Activated CD4-positive, alpha-beta T cell treated with anti-CD3 and anti-CD28 coated beads, Interleukin-2, amount 10 ng/mL, durations not matched to agents 7 days and 5 days (primary cell): ENCODE results near the gene MAPK1. TPM values are rescaled to one million over a fixed set of nuclear protein-coding genes. Genes with fewer than 3 reads are reported as not detected.

ENCODE experiments used
- CTCF ChIA-PET: fragments of 350-600 bp; sonication (Branson Sonifier 250); formaldehyde crosslinking; loops from one replicate; lab custom pipeline; 2021; ENCODE audit warnings: antibody characterized with exemption; lab: Charles Lee
- POLR2A ChIA-PET: fragments of 350-600 bp; sonication (Branson Sonifier 250); formaldehyde crosslinking; loops from one replicate; lab custom pipeline; 2021; ENCODE audit warnings: antibody characterized with exemption; lab: Charles Lee
- DNase-seq: peaks from one replicate; pipeline ENCODE4 v3.0.0-alpha.2; 2020
- H3K27ac Mint-ChIP-seq: one replicate; pipeline ENCODE4 v1.8.0; 2021; ENCODE audit warnings: mild to moderate bottlenecking, moderate library complexity, mixed read lengths
- H3K27me3 Mint-ChIP-seq: one replicate; pipeline ENCODE4 v1.8.0; 2021; ENCODE audit warnings: mixed read lengths
- H3K36me3 Mint-ChIP-seq: one replicate; pipeline ENCODE4 v1.8.0; 2021; ENCODE audit warnings: low read depth, mixed read lengths
- H3K4me1 Mint-ChIP-seq: one replicate; pipeline ENCODE4 v1.8.0; 2021; ENCODE audit warnings: mixed read lengths
- H3K4me3 Mint-ChIP-seq: one replicate; pipeline ENCODE4 v1.8.0; 2021; ENCODE audit warnings: mild to moderate bottlenecking, moderate library complexity, mixed read lengths
- H3K9me3 Mint-ChIP-seq: one replicate; pipeline ENCODE4 v1.8.0; 2021; ENCODE audit warnings: mixed read lengths
- total RNA-seq, 2 experiments: library from RNA; stranded (reverse); gene quantifications; one replicate each; pipeline ENCODE4 v1.2.3, GENCODE V29; 2021

MAPK1 gene
- total RNA-seq, 2 experiments from 2014 or later, result 123 to 139 TPM

DNA sequence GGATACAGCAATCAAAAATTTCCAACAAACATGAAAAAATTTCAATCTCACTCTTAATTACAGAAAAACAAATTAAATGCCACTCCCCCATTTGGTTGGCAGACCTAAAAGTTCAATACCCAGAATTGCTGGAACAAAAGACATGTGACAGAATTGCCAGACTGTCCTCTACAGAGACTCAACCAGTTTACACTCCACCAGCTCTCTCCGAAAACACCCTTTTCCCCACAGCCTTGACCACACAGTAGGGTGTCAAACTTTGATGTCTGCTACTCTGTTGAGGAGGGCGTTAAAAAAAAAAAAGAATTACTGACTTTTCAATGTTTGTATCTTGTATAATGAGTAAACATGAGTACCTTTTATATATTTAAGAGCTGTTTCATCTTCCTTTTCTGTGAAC lies 87.2 kb downstream of the MAPK1 start:
- ChIA-PET POLR2A (no interaction called here), CTCF (interaction anchor here (0.6 to 1.2 kb wide), 4 partner anchors 12 to 1077 kb away, joined by 3 to 5 read pairs (median 4); no protein-coding TSS in a partner anchor)
- peaks cover 26% of the 10 kb centered on the region for H3K36me3 Mint-ChIP-seq
- DNase-seq, result no peak
- H3K4me3 Mint-ChIP-seq, result no peak overlapping the region
- no peak overlapping the region for H3K27ac Mint-ChIP-seq
- H3K9me3 Mint-ChIP-seq, result no peaks in the 10 kb centered on the region
- no peaks in the 10 kb centered on the region for H3K27me3 Mint-ChIP-seq
- peaks cover 2% of the 10 kb centered on the region for H3K4me1 Mint-ChIP-seq

DNA sequence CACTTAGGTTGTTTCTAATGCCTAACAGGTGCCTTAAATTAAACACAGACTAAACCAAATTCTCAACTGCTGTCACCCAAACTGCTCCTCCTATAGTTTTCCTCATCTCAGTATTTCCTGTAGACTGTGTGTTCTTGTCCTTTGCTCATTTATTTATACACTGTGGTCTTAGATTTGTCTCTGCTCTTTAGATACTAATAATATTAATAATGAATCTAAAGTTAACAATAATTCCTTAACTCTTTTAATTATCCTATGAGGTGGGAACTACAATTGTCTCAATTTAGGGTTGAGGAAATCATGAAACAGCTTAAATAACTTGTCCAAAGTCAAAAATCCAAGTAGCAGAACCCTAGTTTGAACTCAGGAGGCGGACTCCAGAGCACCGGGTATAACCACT lies 88.0 kb downstream of the MAPK1 start:
- Mint-ChIP-seq H3K4me3 (no peak overlapping the region), H3K4me1 (peaks cover 4% of the 10 kb centered on the region), H3K27me3 (no peaks in the 10 kb centered on the region), H3K27ac (no peak overlapping the region), H3K9me3 (no peaks in the 10 kb centered on the region), H3K36me3 (peaks cover 22% of the 10 kb centered on the region)
- ChIA-PET POLR2A (no interaction called here), CTCF (interaction anchor here (1.0 kb wide), 1 partner anchor 73 kb away, joined by 3 read pairs; no protein-coding TSS in a partner anchor)
- DNase-seq, result no peak

DNA sequence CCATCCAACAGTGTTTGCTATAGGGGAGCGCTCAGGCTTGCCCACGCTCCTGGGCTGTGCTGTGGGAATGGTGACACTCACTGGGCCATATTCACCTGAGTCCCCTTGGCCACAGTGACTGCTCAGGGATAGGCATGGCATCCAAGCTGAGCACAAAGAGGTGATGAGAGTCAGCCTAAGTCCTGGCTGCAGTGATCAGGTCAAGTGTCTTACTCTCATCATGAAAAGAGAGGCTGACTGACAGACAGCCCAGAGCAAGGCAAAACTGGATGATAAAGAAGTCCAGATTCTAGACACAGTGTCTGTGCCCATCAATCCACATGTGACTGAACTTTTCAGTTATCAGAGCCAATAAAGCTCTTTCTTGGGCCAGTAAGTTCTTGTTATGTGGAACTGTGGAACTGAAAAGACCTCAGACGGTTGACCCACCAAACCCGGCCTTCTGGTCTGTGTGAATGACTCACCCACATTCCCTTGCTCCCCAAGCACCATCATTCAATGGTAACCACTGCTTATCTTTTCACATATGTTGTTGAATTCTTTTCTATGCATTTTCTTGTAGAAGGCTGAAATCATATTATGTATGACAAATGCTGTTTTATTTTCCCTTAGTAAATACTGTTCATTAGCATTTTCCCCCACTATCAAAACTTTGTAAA lies 88.6 kb downstream of the MAPK1 start:
- no peak for DNase-seq
- Mint-ChIP-seq H3K9me3 (no peaks in the 10 kb centered on the region), H3K4me1 (peaks cover 4% of the 10 kb centered on the region), H3K27me3 (no peaks in the 10 kb centered on the region), H3K27ac (no peak overlapping the region), H3K36me3 (peaks cover 20% of the 10 kb centered on the region), H3K4me3 (no peak overlapping the region)
- ChIA-PET CTCF (no interaction called here), POLR2A (no interaction called here)

DNA sequence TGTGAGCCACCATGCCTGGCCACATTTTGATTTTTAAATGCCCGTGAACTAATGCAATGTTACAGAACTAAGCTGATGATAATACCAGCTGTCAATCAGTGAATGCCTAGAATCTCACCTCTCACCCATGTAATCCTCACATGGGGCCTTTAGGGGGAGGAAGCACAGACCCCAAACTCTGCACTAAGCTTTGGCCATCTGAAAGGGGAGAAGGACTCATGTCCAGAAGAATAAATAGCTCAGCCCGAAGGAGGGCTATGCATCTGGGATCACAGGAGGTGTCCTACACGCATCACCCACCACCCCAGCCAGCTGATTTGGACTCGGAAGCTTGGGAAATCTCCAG lies 95.8 kb downstream of the MAPK1 start:
- Mint-ChIP-seq H3K27ac (no peak overlapping the region), H3K4me1 (peaks cover 28% of the 10 kb centered on the region), H3K27me3 (no peaks in the 10 kb centered on the region), H3K4me3 (no peak overlapping the region), H3K36me3 (peaks cover 56% of the 10 kb centered on the region), H3K9me3 (no peaks in the 10 kb centered on the region)
- ChIA-PET CTCF (interaction anchor here (0.6 to 2.5 kb wide), 3 partner anchors 11 to 166 kb away, joined by 3 to 6 read pairs (median 3); no protein-coding TSS in a partner anchor), POLR2A (no interaction called here)
- DNase-seq, result no peak

DNA sequence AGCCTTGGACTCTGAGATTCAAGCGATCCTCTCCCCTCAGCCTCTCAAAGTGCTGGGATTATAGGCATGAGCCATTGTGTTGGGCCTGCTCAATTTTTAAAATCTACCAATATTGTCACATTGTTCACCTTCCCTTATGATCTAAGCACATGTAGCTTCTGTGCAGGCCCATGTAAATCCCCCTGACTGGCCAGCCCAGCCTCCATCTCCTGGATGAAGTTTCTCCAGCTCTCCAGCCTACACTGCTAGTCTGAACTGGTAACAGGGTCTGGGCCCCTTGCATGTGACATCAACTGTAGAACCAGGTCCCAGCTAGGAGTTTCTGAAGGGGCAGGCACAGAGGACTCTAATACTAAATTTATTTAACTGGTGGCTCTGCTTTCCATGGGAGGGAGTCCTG lies 99.0 kb downstream of the MAPK1 start:
- POLR2A ChIA-PET, result interaction anchor here (0.5 kb wide), 1 partner anchor 98 kb away, joined by 3 read pairs; no protein-coding TSS in a partner anchor
- H3K4me3 Mint-ChIP-seq, result no peak overlapping the region
- CTCF ChIA-PET, result interaction anchor here (0.5 to 1.4 kb wide), 4 partner anchors 8 to 18 kb away, joined by 3 to 4 read pairs (median 4); no protein-coding TSS in a partner anchor
- H3K36me3 Mint-ChIP-seq, result peaks cover 71% of the 10 kb centered on the region
- no peaks in the 10 kb centered on the region for H3K9me3 Mint-ChIP-seq
- no peak for DNase-seq
- peaks cover 54% of the 10 kb centered on the region for H3K4me1 Mint-ChIP-seq
- H3K27me3 Mint-ChIP-seq, result no peaks in the 10 kb centered on the region
- peak overlapping the region; percentile 58 for H3K27ac Mint-ChIP-seq

DNA sequence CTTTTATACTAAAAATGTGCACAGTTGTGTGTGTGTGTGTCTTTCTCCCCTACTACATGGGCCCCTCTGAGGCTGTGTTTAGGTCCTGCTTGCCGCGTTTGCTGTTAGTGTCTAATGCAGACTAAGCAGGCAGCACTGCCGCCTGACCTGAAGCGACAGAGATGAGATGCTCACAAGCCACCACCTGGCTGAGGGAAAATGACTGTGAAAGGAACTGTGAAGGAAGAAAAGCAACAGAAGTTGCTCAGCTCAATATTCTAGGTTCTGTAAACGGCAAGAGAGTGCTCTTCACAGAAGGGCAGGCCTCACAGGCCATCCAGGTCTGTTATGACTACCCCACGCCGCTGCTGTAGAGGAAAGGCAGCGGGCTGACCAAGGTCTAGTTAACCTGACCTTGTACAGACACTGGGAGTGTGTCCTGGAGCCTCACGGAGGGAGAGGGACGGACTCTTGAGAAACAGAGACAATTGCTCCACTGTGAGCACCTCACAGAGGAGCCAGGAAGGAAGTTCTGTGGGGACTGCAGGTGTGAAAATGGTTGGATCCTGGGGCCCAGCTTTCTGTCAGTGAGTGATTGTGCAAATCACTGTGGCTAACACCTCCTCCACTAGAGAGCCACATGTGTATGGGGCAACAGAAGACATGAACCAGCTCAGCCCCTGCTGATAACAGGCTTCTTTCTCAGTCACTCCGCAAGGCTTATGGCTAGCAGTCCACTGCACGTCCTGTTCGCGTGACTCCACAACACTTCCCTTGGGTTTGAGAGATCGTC lies 100.6 kb downstream of the MAPK1 start:
- Mint-ChIP-seq H3K9me3 (no peaks in the 10 kb centered on the region), H3K27me3 (no peaks in the 10 kb centered on the region), H3K4me1 (peaks cover 63% of the 10 kb centered on the region), H3K36me3 (peaks cover 72% of the 10 kb centered on the region), H3K4me3 (no peak overlapping the region), H3K27ac (peak overlapping the region; percentile 86)
- peak; percentile 58 for DNase-seq
- ChIA-PET POLR2A (no interaction called here), CTCF (interaction anchor here (0.9 to 1.4 kb wide), 3 partner anchors 8 to 74 kb away, joined by 3 to 5 read pairs (median 3); no protein-coding TSS in a partner anchor)

DNA sequence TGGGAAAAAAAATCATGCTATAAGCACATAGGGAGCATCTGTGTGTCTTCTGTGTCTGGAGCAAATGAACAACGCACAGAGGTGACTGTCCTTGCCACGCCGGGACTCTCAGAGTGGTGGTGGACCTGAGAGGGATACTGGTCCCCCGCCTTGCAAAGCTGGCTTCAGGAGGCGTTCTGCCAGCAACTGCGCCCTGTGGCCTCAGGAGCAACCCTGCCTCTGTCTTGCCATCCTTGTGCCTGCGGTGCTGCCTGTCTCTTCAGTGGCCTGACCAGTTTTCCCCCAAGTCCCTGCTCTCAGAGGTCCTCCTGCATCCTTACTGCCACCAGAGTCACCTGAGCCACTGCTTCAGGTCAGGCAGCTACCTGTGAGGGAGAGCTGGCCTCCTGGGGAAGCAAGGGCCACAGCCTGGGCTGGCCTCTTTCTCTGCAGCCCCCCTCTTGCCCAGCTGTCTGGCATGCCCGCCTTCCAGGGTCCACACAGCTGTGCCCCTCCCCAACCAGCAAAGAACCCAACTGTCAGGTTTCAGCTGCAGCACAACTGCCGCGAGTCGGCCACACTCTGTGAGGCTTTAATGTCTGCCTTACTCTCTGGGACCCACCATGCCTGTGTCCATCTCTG lies 101.4 kb downstream of the MAPK1 start:
- ChIA-PET CTCF (interaction anchor here (0.9 to 1.2 kb wide), 2 partner anchors 9 to 75 kb away, joined by 3 to 5 read pairs; no protein-coding TSS in a partner anchor), POLR2A (no interaction called here)
- Mint-ChIP-seq H3K36me3 (peaks cover 69% of the 10 kb centered on the region), H3K27me3 (no peaks in the 10 kb centered on the region), H3K27ac (no peak overlapping the region), H3K4me3 (no peak overlapping the region), H3K4me1 (peaks cover 71% of the 10 kb centered on the region), H3K9me3 (no peaks in the 10 kb centered on the region)
- DNase-seq, result no peak

DNA sequence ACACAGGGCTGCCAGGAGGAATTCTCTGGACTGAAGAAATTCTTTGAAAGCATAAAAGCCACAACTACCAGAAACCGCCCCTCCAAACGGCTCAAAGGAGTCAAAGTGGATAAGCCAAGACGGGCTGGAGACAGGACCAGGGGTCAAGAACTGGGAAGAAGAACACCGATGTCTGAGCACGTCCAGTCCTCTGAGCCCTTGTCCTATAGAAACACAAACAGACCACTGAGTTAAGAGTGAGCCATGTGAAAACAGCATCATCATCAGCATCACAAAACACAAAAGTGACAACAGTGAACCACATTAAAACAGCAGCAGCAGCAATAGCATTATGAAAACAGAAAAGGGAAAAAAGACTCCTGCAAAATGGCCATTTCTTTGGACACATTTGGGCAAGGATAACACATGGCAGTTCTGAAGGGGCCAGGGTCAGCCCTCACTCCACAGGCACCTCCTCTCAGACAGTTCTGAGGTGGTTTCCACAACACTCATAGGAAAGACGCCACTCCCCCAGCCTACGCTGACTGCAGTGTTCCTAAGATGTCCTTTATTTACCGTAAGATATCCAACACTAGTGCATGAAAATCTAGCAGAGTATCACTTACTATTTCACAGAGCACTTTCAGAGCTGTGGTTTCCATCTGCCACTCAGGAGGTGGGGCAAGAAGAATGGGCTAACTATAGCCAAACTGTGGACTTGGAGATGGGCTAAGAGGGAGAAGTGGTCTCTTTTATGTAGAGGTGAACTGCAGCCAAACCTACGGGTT lies 103.2 kb downstream of the MAPK1 start:
- no peaks in the 10 kb centered on the region for H3K9me3 Mint-ChIP-seq
- peaks cover 62% of the 10 kb centered on the region for H3K36me3 Mint-ChIP-seq
- peaks cover 73% of the 10 kb centered on the region for H3K4me1 Mint-ChIP-seq
- no peak overlapping the region for H3K4me3 Mint-ChIP-seq
- peak overlapping the region; percentile 28 for H3K27ac Mint-ChIP-seq
- no peaks in the 10 kb centered on the region for H3K27me3 Mint-ChIP-seq
- no peak for DNase-seq
- ChIA-PET POLR2A (no interaction called here), CTCF (interaction anchor here (1.3 to 1.8 kb wide), 2 partner anchors 10 to 49 kb away, joined by 3 to 5 read pairs; no protein-coding TSS in a partner anchor)

DNA sequence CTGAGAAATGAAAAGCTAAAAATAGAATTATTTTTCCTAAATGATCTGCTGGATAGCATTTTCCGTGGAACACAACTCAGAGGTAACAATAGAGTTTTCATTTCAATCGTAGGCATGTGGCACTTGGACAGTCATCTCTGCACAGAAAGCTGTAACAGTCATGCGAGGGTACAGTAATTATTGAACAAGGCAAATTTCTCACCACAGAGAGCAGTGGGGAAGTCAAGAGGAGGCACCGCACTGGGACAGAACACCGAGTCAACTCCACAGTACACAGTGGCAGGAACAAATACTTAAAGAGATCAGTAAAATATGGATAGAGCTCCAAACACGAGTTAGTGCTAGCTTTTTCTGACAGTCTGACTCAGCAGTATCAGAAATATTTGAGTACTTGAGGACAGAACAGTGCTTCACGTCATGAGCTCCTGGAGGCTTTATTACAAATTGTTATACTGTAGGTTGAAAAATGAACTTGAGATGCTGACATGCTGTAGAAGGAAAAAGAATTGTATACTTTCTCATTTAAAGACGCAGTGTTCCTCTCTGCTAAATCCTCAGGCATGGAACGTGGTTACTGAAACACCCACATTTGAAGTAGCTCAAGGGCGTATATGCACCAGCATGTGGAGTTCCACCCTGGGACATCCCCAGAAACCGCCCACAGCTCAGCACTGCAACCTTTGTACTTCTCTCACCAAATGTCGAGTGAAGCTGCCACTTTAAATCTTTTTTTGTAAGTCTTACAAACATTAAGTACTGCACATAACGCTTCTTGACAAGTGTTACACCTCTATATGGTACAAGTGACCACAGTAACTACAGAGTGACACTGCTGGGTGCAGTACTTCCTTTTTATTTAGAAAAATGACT lies 104.5 kb downstream of the MAPK1 start:
- Mint-ChIP-seq H3K9me3 (no peaks in the 10 kb centered on the region), H3K4me3 (no peak overlapping the region), H3K36me3 (peaks cover 61% of the 10 kb centered on the region), H3K27me3 (no peaks in the 10 kb centered on the region), H3K4me1 (peaks cover 64% of the 10 kb centered on the region), H3K27ac (no peak overlapping the region)
- DNase-seq, result peak; percentile 21
- ChIA-PET CTCF (interaction anchor here (0.7 to 1.8 kb wide), 2 partner anchors 50 to 54 kb away, joined by 5 read pairs; no protein-coding TSS in a partner anchor), POLR2A (no interaction called here)

DNA sequence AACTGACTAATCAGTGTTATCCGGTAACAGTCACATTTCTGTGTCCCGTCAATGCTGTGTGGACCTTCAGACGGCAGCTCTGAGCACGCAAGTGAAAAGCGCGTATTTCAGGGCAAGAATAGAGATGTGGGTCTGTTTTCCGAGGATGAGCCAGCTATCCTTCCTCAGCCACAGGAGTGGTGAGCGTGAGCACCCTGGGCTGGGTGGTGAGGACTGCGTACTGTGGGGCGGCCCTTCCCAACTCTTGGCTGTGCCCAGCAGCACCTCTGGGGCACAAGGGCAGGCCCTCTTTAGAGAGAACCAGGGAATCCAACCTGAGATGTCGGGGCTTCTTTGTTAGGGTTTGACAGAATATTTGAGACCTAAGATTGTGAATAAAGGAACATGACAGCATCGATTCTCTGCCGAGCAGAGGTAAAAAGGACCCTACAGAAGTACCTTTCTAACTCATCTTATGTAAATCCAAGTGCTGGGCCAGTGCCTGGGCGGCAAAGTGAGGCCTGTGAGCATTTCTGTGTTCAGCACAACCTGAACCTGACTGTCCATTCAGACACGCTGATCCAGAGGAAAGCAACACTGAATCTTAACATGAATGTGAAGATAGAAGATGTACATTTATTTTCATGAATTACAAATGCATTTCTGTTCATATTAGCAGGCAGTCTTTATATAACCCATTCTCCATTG lies 105.3 kb downstream of the MAPK1 start:
- Mint-ChIP-seq H3K4me3 (no peak overlapping the region), H3K4me1 (peaks cover 57% of the 10 kb centered on the region), H3K36me3 (peaks cover 60% of the 10 kb centered on the region), H3K27me3 (no peaks in the 10 kb centered on the region), H3K9me3 (no peaks in the 10 kb centered on the region), H3K27ac (no peak overlapping the region)
- POLR2A ChIA-PET, result no interaction called here
- no peak for DNase-seq
- CTCF ChIA-PET, result interaction anchor here (0.7 to 1.8 kb wide), 4 partner anchors 26 to 100 kb away, joined by 3 to 5 read pairs (median 4); partner anchors contain the start of gene YPEL1

DNA sequence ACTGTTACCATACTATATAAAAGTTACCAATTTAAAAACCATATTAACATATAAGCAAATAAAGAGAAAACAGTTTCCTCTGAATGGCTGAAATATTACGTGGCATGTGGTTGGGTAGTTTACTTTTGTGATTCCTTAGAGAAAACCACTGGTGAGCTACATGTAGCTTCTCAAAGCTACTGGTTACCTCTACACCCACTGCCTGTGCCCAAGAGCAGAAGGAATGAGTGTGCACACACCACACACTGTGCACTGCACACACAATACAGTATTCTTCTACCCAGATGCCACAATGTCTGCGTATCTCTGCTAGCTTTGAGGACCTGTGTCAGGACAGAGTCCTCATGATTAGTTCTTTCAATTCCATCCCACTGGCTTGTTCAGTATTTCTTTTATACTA lies 106.4 kb downstream of the MAPK1 start:
- H3K4me1 Mint-ChIP-seq, result peaks cover 47% of the 10 kb centered on the region
- H3K27ac Mint-ChIP-seq, result no peak overlapping the region
- no peak for DNase-seq
- H3K4me3 Mint-ChIP-seq, result no peak overlapping the region
- peaks cover 53% of the 10 kb centered on the region for H3K36me3 Mint-ChIP-seq
- H3K27me3 Mint-ChIP-seq, result no peaks in the 10 kb centered on the region
- CTCF ChIA-PET, result interaction anchor here (1.1 to 1.5 kb wide), 3 partner anchors 10 to 101 kb away, joined by 3 to 6 read pairs (median 3); partner anchors contain the start of gene YPEL1
- H3K9me3 Mint-ChIP-seq, result no peaks in the 10 kb centered on the region
- POLR2A ChIA-PET, result no interaction called here
